ENCODE results near the gene CCNQ. TPM values are rescaled to one million over a fixed set of nuclear protein-coding genes. Genes with fewer than 3 reads are reported as not detected.

CCNQ gene
- polyA plus RNA-seq, 1 of the 3 experiments (the other 2 are of a cell fraction), result 45.3 TPM

DNA sequence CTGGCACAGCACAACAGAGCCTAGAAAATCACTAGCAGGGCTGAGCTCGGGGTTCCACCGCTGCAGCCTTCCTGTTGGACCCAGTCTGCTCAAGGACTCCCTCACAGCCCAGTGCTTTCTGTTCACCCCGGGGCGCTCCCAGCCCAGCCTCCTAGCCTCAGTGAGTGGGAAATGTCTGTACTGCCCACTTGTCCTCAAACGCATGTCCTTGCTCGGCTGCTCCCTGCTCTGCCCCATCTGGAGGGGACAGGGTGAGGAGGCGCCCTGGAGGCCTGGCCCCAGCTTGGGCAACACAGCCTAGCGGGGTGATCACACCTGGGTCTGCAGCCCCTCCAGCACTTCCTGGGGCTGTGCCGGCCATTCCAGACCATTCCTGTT, 11.9 kb upstream of the CCNQ start:
- no peaks in the 10 kb centered on the region for H3K36me3 ChIP-seq (replicated peaks in 1 of 2; ENCODE audit: control insufficient read depth in 1 of 2, insufficient read depth in 2 of 2, low read length in 1 of 2)
- no peaks in the 10 kb centered on the region for H3F3A ChIP-seq (replicated peaks; ENCODE audit: insufficient read depth)
- H3K27ac ChIP-seq (ENCODE audit: low read depth in 2 of 2, low read length in 1 of 2), result peak overlapping the region in 1 of 2 experiments; percentile 64; a peak in 1 of 4 replicates
- no peak for DNase-seq
- no peaks in the 10 kb centered on the region for H3K9me3 ChIP-seq
- ChIA-PET POLR2A (interaction anchor here (0.6 to 1.2 kb wide), 2 partner anchors 13 to 361 kb away, joined by 3 read pairs; no protein-coding TSS in a partner anchor), CTCF (interaction anchor here (1.1 to 13.0 kb wide), 16 partner anchors 11 to 95 kb away, joined by 3 to 128 read pairs (median 10); partner anchors contain the start of genes CCNQ and DUSP9)
- H3K4me1 ChIP-seq (ENCODE audit: control insufficient read depth in 1 of 2, insufficient read depth in 2 of 2, low read depth in 1 of 2, low read length in 1 of 2), result peaks cover 0 to 10% of the 10 kb centered on the region in 2 experiments; a peak in 1 of 4 replicates
- H3K4me2 ChIP-seq, result peak overlapping the region; percentile 67; the same call in 1 of the 2 replicates
- no peak for TF ChIP-seq NFIC (IDR thresholded peaks at IDR 0.05; ENCODE audit: borderline replicate concordance)
- TF ChIP-seq GATA2 (CRISPR knock-in tag; IDR thresholded peaks at IDR 0.05), result no peak
- no peak for TF ChIP-seq TAF1 (IDR thresholded peaks at IDR 0.05; ENCODE audit: borderline replicate concordance, low read depth, low read length)
- TF ChIP-seq, protein P1, sequence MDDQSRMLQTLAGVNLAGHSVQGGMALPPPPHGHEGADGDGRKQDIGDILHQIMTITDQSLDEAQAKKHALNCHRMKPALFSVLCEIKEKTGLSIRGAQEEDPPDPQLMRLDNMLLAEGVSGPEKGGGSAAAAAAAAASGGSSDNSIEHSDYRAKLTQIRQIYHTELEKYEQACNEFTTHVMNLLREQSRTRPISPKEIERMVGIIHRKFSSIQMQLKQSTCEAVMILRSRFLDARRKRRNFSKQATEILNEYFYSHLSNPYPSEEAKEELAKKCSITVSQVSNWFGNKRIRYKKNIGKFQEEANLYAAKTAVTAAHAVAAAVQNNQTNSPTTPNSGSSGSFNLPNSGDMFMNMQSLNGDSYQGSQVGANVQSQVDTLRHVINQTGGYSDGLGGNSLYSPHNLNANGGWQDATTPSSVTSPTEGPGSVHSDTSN (IDR thresholded peaks at IDR 0.05), result no peak
- TF ChIP-seq SMC3 (IDR thresholded peaks at IDR 0.05; ENCODE audit: low read depth, low read length), result no peak
- TF ChIP-seq, protein P2, sequence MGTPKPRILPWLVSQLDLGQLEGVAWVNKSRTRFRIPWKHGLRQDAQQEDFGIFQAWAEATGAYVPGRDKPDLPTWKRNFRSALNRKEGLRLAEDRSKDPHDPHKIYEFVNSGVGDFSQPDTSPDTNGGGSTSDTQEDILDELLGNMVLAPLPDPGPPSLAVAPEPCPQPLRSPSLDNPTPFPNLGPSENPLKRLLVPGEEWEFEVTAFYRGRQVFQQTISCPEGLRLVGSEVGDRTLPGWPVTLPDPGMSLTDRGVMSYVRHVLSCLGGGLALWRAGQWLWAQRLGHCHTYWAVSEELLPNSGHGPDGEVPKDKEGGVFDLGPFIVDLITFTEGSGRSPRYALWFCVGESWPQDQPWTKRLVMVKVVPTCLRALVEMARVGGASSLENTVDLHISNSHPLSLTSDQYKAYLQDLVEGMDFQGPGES (IDR thresholded peaks at IDR 0.05; ENCODE audit: low read depth, low read length), result no peak
- TF ChIP-seq RAD21 (IDR thresholded peaks at IDR 0.05; ENCODE audit: low read length), result no peak
- no peak for TF ChIP-seq CHD2 (IDR thresholded peaks at IDR 0.05; ENCODE audit: low read length, partially characterized antibody)
- no peak for TF ChIP-seq TCF12 (IDR thresholded peaks at IDR 0.05)
- TF ChIP-seq, protein P3, sequence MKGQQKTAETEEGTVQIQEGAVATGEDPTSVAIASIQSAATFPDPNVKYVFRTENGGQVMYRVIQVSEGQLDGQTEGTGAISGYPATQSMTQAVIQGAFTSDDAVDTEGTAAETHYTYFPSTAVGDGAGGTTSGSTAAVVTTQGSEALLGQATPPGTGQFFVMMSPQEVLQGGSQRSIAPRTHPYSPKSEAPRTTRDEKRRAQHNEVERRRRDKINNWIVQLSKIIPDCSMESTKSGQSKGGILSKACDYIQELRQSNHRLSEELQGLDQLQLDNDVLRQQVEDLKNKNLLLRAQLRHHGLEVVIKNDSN (IDR thresholded peaks at IDR 0.05; ENCODE audit: borderline replicate concordance, low read depth), result no peak
- TF ChIP-seq, protein P4, sequence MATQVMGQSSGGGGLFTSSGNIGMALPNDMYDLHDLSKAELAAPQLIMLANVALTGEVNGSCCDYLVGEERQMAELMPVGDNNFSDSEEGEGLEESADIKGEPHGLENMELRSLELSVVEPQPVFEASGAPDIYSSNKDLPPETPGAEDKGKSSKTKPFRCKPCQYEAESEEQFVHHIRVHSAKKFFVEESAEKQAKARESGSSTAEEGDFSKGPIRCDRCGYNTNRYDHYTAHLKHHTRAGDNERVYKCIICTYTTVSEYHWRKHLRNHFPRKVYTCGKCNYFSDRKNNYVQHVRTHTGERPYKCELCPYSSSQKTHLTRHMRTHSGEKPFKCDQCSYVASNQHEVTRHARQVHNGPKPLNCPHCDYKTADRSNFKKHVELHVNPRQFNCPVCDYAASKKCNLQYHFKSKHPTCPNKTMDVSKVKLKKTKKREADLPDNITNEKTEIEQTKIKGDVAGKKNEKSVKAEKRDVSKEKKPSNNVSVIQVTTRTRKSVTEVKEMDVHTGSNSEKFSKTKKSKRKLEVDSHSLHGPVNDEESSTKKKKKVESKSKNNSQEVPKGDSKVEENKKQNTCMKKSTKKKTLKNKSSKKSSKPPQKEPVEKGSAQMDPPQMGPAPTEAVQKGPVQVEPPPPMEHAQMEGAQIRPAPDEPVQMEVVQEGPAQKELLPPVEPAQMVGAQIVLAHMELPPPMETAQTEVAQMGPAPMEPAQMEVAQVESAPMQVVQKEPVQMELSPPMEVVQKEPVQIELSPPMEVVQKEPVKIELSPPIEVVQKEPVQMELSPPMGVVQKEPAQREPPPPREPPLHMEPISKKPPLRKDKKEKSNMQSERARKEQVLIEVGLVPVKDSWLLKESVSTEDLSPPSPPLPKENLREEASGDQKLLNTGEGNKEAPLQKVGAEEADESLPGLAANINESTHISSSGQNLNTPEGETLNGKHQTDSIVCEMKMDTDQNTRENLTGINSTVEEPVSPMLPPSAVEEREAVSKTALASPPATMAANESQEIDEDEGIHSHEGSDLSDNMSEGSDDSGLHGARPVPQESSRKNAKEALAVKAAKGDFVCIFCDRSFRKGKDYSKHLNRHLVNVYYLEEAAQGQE (IDR thresholded peaks at IDR 0.05; ENCODE audit: low read depth, low read length), result no peak
- TF ChIP-seq, protein P5, sequence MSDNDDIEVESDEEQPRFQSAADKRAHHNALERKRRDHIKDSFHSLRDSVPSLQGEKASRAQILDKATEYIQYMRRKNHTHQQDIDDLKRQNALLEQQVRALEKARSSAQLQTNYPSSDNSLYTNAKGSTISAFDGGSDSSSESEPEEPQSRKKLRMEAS (IDR thresholded peaks at IDR 0.05; ENCODE audit: low read depth), result no peak
- TF ChIP-seq SIN3A (IDR thresholded peaks at IDR 0.05; ENCODE audit: borderline replicate concordance, low read depth, low read length), result no peak
- no peak for TF ChIP-seq POLR2AphosphoS5 (IDR thresholded peaks at IDR 0.05; ENCODE audit: low read depth, low read length)
- no peak for TF ChIP-seq GABPA (IDR thresholded peaks at IDR 0.05; ENCODE audit: low read depth)
- no peak for TF ChIP-seq TEAD4 (IDR thresholded peaks at IDR 0.05; ENCODE audit: borderline replicate concordance, insufficient read depth)
- no peak for TF ChIP-seq NRF1 (IDR thresholded peaks at IDR 0.05; ENCODE audit: low read depth, low read length)
- TF ChIP-seq, protein P6, sequence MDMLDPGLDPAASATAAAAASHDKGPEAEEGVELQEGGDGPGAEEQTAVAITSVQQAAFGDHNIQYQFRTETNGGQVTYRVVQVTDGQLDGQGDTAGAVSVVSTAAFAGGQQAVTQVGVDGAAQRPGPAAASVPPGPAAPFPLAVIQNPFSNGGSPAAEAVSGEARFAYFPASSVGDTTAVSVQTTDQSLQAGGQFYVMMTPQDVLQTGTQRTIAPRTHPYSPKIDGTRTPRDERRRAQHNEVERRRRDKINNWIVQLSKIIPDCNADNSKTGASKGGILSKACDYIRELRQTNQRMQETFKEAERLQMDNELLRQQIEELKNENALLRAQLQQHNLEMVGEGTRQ (IDR thresholded peaks at IDR 0.05; ENCODE audit: borderline replicate concordance, low read depth, low read length), result no peak
- no peak for TF ChIP-seq FOXM1 (IDR thresholded peaks at IDR 0.05; ENCODE audit: low read depth)
- TF ChIP-seq FOSL2 (IDR thresholded peaks at IDR 0.05; ENCODE audit: borderline replicate concordance, low read depth), result no peak
- H4K20me1 ChIP-seq (ENCODE audit: insufficient read depth), result no peaks in the 10 kb centered on the region
- H3K9ac ChIP-seq, result no peak overlapping the region
- no peaks in the 10 kb centered on the region for H3K79me2 ChIP-seq (ENCODE audit: insufficient read depth)
- 64% methylated on average over 7 of the region's 9 CpGs for WGBS (ENCODE audit: low lambda C conversion rate)
- H3K9me2 ChIP-seq, result no peaks in the 10 kb centered on the region
- peak overlapping the region in 1 of 2 experiments; percentile 37; a peak in 1 of 4 replicates for H3K4me3 ChIP-seq (ENCODE audit: low read depth in 2 of 2, low read length in 1 of 2)
- no peak overlapping the region for H2AFZ ChIP-seq (ENCODE audit: low read depth)
- H3K27me3 ChIP-seq (ENCODE audit: insufficient read depth), result peaks cover 62% of the 10 kb centered on the region
